Left lobe of liver (tissue), 2 donors: ENCODE measurements around the gene ANKRD63. TPM values are rescaled to one million over a fixed set of nuclear protein-coding genes. Genes with fewer than 3 reads are reported as not detected.

Experiments used
- ATAC-seq: fragments of 200-7000 bp; cut with Tn5 transposase; one replicate; pipeline ENCODE4 v1.9.1; 2020; ENCODE audit warnings: mild to moderate bottlenecking, moderate library complexity
- DNase-seq: peaks from one replicate; pipeline ENCODE4 v3.0.0-alpha.2; 2020; ENCODE audit warnings: low spot score
- total RNA-seq: library from RNA; stranded (reverse); gene quantifications from one replicate; pipeline ENCODE4 v1.2.1, GENCODE V29; 2021
- donor health status: DM: no; HTN: no; CAD: no; lungs with moderate emphysema.
- donor health status: DM: no; HTN: yes; CAD: no.

Gene ANKRD63
- total RNA-seq, 1 donor from 2014 or later = not detected

- no peak for DNase-seq
- no peak for ATAC-seq
Observed at GRCh38 chr15:40264321-40265153, 18.3 kb downstream of the ANKRD63 start.

- DNase-seq (no peak), ATAC-seq (no peak)
Observed at GRCh38 chr15:40263024-40263754, 19.7 kb downstream of the ANKRD63 start.

GRCh38 chr15:40259021-40259420 is 23.8 kb downstream of the ANKRD63 start:
- DNase-seq = no peak
- no peak for ATAC-seq

GRCh38 chr15:40258544-40258943 is 24.3 kb downstream of the ANKRD63 start:
- no peak for ATAC-seq
- DNase-seq = no peak

GRCh38 chr15:40257656-40258450 is 25.0 kb downstream of the ANKRD63 start:
- DNase-seq (no peak), ATAC-seq (no peak)

- ATAC-seq = no peak
Observed at GRCh38 chr15:40256638-40257235, 26.1 kb downstream of the ANKRD63 start.

GRCh38 chr15:40255033-40255432 is 27.8 kb downstream of the ANKRD63 start:
- no peak for ATAC-seq
- DNase-seq = no peak

More at GRCh38 chr15:40256638-40257235, 26.1 kb downstream of the ANKRD63 start:
- no peak for DNase-seq

GRCh38 chr15:40254452-40254851 is 28.4 kb downstream of the ANKRD63 start:
- ATAC-seq (no peak), DNase-seq (no peak)

GRCh38 chr15:40253167-40253790 is 29.6 kb downstream of the ANKRD63 start:
- ATAC-seq (no peak), DNase-seq (no peak)

- DNase-seq (no peak), ATAC-seq (peak; percentile 74)
Observed at GRCh38 chr15:40252438-40253166, 30.3 kb downstream of the ANKRD63 start.

GRCh38 chr15:40252141-40252437 is 30.8 kb downstream of the ANKRD63 start:
- DNase-seq (no peak), ATAC-seq (peak; percentile 17)

GRCh38 chr15:40251486-40252140 is 31.3 kb downstream of the ANKRD63 start:
- ATAC-seq (no peak), DNase-seq (no peak)

GRCh38 chr15:40250771-40251483 is 31.9 kb downstream of the ANKRD63 start:
- no peak for ATAC-seq

GRCh38 chr15:40250304-40250656 is 32.6 kb downstream of the ANKRD63 start:
- DNase-seq (no peak), ATAC-seq (no peak)

More at GRCh38 chr15:40250771-40251483, 31.9 kb downstream of the ANKRD63 start:
- DNase-seq = no peak

- DNase-seq (no peak), ATAC-seq (no peak)
Observed at GRCh38 chr15:40249477-40250303, 33.2 kb downstream of the ANKRD63 start.

GRCh38 chr15:40248006-40248783 is 34.7 kb downstream of the ANKRD63 start:
- no peak for DNase-seq
- no peak for ATAC-seq

GRCh38 chr15:40247406-40247971 is 35.4 kb downstream of the ANKRD63 start:
- no peak for ATAC-seq
- no peak for DNase-seq
